Small intestine (tissue), 7 donors: ENCODE results near the gene N4BP2. TPM values are rescaled to one million over a fixed set of nuclear protein-coding genes. Genes with fewer than 3 reads are reported as not detected.
A peak's percentile ranks its signal among the peaks of the same experiment; 100 is the strongest.
"Not testable (repeated sequence)": the region's sequence is repeated elsewhere in the genome, so short reads cannot be mapped to it uniquely, and the experiment has no call there.

Experiments
- DNase-seq, 2 donors: peaks; one replicate each; pipeline versions ENCODE4 v3.0.0 to v3.0.0-alpha.2; 2013
- FAIRE-seq: peaks from 2 replicates; lab custom pipeline; 2012; peaks lifted over from hg19 to GRCh38; lab: Jason Lieb, UNC
- H3K27ac ChIP-seq, 3 donors: one replicate each; pipeline ENCODE4 v1.5.1; 2013; ENCODE audit warnings: low read length in 2 of 3, mild to moderate bottlenecking in 2 of 3, control low read depth in 1 of 3, inconsistent platforms in 1 of 3, low read depth in 1 of 3, moderate library complexity in 1 of 3
- H3K27me3 ChIP-seq, 3 donors: one replicate each; pipeline ENCODE4 v1.6.1; 2013; ENCODE audit warnings: low read length in 3 of 3, inconsistent platforms in 1 of 3; ENCODE audit not compliant: control insufficient read depth in 3 of 3, insufficient read depth in 3 of 3
- H3K36me3 ChIP-seq, 3 donors: one replicate each; pipeline ENCODE4 v1.6.1; 2013; ENCODE audit warnings: low read length in 3 of 3, inconsistent platforms in 1 of 3, low read depth in 1 of 3, mild to moderate bottlenecking in 1 of 3, moderate library complexity in 1 of 3; ENCODE audit not compliant: control insufficient read depth in 3 of 3, insufficient read depth in 2 of 3
- H3K4me1 ChIP-seq, 3 donors: one replicate each; pipeline ENCODE4 v1.6.1; 2013; ENCODE audit warnings: low read length in 2 of 3, inconsistent platforms in 1 of 3, low read depth in 1 of 3, mild to moderate bottlenecking in 1 of 3, moderate library complexity in 1 of 3; ENCODE audit not compliant: control insufficient read depth in 3 of 3, insufficient read depth in 2 of 3
- H3K4me3 ChIP-seq, 3 donors: one replicate each; pipeline ENCODE4 v1.5.1; 2013; ENCODE audit warnings: low read length in 3 of 3, control low read depth in 1 of 3, inconsistent platforms in 1 of 3, low read depth in 1 of 3, mild to moderate bottlenecking in 1 of 3, moderate library complexity in 1 of 3
- H3K9me3 ChIP-seq, 2 donors: one replicate each; pipeline ENCODE4 v1.6.1; 2013; ENCODE audit warnings: low read depth in 1 of 2, low read length in 1 of 2; ENCODE audit not compliant: control insufficient read depth in 2 of 2, insufficient read depth in 1 of 2
- WGBS, 3 donors: extraction: QIAGEN DNeasy Blood & Tissue Kit; methylation state at CpG; one replicate each; pipeline ENCODE4 v1.1.7; 2013; 5-methylcytosine and 5-hydroxymethylcytosine counted together
- polyA plus RNA-seq, 4 donors: library from polyadenylated mRNA; stranded (reverse) in 3 of 4; unstranded in 1 of 4; fragments of 200-250 nt in 3 of 4; fragments of 120-200 nt in 1 of 4; gene quantifications; one replicate each; pipeline versions ENCODE4 v1.2.1 to v1.2.3, GENCODE V29; 2013
- donor health status: healthy with polysubstance abuse.
- donor health status: control.
- donor health status: control.
- donor health status: Bipolar disorder and iron deficiency.
- donor health status: healthy.

The N4BP2 gene
- polyA plus RNA-seq, 4 donors: 1.1 to 18.3 (median 1.6) TPM

- not testable (repeated sequence) for DNase-seq, H3K27ac ChIP-seq
Observed at GRCh38 chr4:40147490-40147889, 90.8 kb downstream of the N4BP2 start.

GRCh38 chr4:40149960-40150385 lies 93.3 kb downstream of the N4BP2 start:
- Histone ChIP-seq H3K9me3 (peaks cover 0 to 10% of the 10 kb centered on the region in 2 donors), H3K27ac (no peak overlapping the region), H3K4me3 (no peak overlapping the region), H3K27me3 (no peaks in the 10 kb centered on the region), H3K4me1 (peaks cover 0 to 9% (median 0%) of the 10 kb centered on the region in 3 donors), H3K36me3 (peaks cover 0 to 15% (median 0%) of the 10 kb centered on the region in 3 donors)
- no peak for FAIRE-seq
- WGBS, 3 donors: 77 to 88% (median 86%) methylated on average over 3 of the region's 3 CpGs
- DNase-seq: peak; percentile 76 to 83

More at GRCh38 chr4:40147490-40147889, 90.8 kb downstream of the N4BP2 start:
- not testable (repeated sequence) for H3K4me1 ChIP-seq, FAIRE-seq, H3K9me3 ChIP-seq, H3K27me3 ChIP-seq, H3K4me3 ChIP-seq
- peaks cover 0 to 23% (median 1%) of the 10 kb centered on the region in 3 donors for H3K36me3 ChIP-seq
- 93 to 98% (median 95%) methylated on average over 13 to 31 of the region's 31 CpGs for WGBS, 3 donors

- FAIRE-seq: no peak
- H3K27me3 ChIP-seq: no peaks in the 10 kb centered on the region
- DNase-seq: peak; percentile 38
Observed at GRCh38 chr4:40150932-40151331, 94.3 kb downstream of the N4BP2 start.

GRCh38 chr4:40152637-40153036 lies 96.0 kb downstream of the N4BP2 start:
- FAIRE-seq: no peak

More at GRCh38 chr4:40150932-40151331, 94.3 kb downstream of the N4BP2 start:
- peaks cover 0 to 9% (median 0%) of the 10 kb centered on the region in 3 donors for H3K4me1 ChIP-seq
- 36 to 67% (median 44%) methylated on average over 3 of the region's 3 CpGs for WGBS, 3 donors
- H3K9me3 ChIP-seq: peaks cover 0 to 10% of the 10 kb centered on the region in 2 donors
- no peak overlapping the region for H3K4me3 ChIP-seq
- peak overlapping the region in 1 of 3 donors; percentile 70 for H3K27ac ChIP-seq
- peaks cover 0 to 11% (median 0%) of the 10 kb centered on the region in 3 donors for H3K36me3 ChIP-seq

GRCh38 chr4:40157436-40157835 lies 100.8 kb downstream of the N4BP2 start:
- DNase-seq (no peak), FAIRE-seq (no peak)
- peaks cover 0 to 11% (median 3%) of the 10 kb centered on the region in 3 donors for H3K36me3 ChIP-seq
- H3K4me3 ChIP-seq: no peak overlapping the region
- no peak overlapping the region for H3K27ac ChIP-seq
- H3K9me3 ChIP-seq: no peaks in the 10 kb centered on the region
- no peaks in the 10 kb centered on the region for H3K4me1 ChIP-seq
- WGBS, 3 donors: 85 to 94% (median 90%) methylated on average over 4 of the region's 4 CpGs
- no peaks in the 10 kb centered on the region for H3K27me3 ChIP-seq

More at GRCh38 chr4:40152637-40153036, 96.0 kb downstream of the N4BP2 start:
- Histone ChIP-seq H3K9me3 (peaks cover 0 to 10% of the 10 kb centered on the region in 2 donors), H3K4me1 (peaks cover 0 to 9% (median 0%) of the 10 kb centered on the region in 3 donors), H3K4me3 (no peak overlapping the region), H3K27ac (no peak overlapping the region), H3K36me3 (peaks cover 0 to 11% (median 0%) of the 10 kb centered on the region in 3 donors), H3K27me3 (no peaks in the 10 kb centered on the region)
- peak in 1 of 2 donors; percentile 16 for DNase-seq
- 72 to 84% (median 76%) methylated on average over 4 of the region's 4 CpGs for WGBS, 3 donors

- 96 to 97% (median 97%) methylated on average over 9 of the region's 9 CpGs for WGBS, 3 donors
- FAIRE-seq: no peak
- no peaks in the 10 kb centered on the region for H3K4me1 ChIP-seq
- peaks cover 0 to 3% of the 10 kb centered on the region in 2 donors for H3K9me3 ChIP-seq
- H3K4me3 ChIP-seq: no peak overlapping the region
- peaks cover 0 to 13% (median 3%) of the 10 kb centered on the region in 3 donors for H3K36me3 ChIP-seq
- H3K27me3 ChIP-seq: no peaks in the 10 kb centered on the region
- no peak for DNase-seq
- no peak overlapping the region for H3K27ac ChIP-seq
Observed at GRCh38 chr4:40160258-40160657, 103.6 kb downstream of the N4BP2 start.

- no peak overlapping the region for H3K27ac ChIP-seq
- DNase-seq (no peak), FAIRE-seq (no peak)
- H3K4me3 ChIP-seq: no peak overlapping the region
- no peaks in the 10 kb centered on the region for H3K27me3 ChIP-seq
- 75 to 90% (median 83%) methylated on average over 3 of the region's 3 CpGs for WGBS, 3 donors
- H3K9me3 ChIP-seq: peaks cover 0 to 3% of the 10 kb centered on the region in 2 donors
- peaks cover 0 to 14% (median 3%) of the 10 kb centered on the region in 3 donors for H3K36me3 ChIP-seq
- no peaks in the 10 kb centered on the region for H3K4me1 ChIP-seq
Observed at GRCh38 chr4:40164459-40164858, 107.8 kb downstream of the N4BP2 start.

GRCh38 chr4:40165916-40166315 lies 109.3 kb downstream of the N4BP2 start:
- H3K4me3 ChIP-seq: no peak overlapping the region
- H3K27ac ChIP-seq: no peak overlapping the region
- peaks cover 2 to 12% (median 3%) of the 10 kb centered on the region in 3 donors for H3K36me3 ChIP-seq
- no peaks in the 10 kb centered on the region for H3K4me1 ChIP-seq
- DNase-seq: no peak
- H3K27me3 ChIP-seq: no peaks in the 10 kb centered on the region
- H3K9me3 ChIP-seq: peaks cover 0 to 5% of the 10 kb centered on the region in 2 donors
- no peak for FAIRE-seq
- WGBS, 3 donors: 90 to 96% (median 95%) methylated on average over 1 of the region's 1 CpG
